H54 (cell line): ENCODE data around the gene ADAMTS10.

ENCODE experiments used
- DNase-seq: peaks from one replicate; pipeline ENCODE4 v3.0.0; 2011; ENCODE audit warnings: low spot score, mixed read lengths; ENCODE audit not compliant: insufficient read length
- FAIRE-seq: peaks from 3 replicates; lab custom pipeline; 2011; peaks lifted over from hg19 to GRCh38; lab: Jason Lieb, UNC
- POLR2A ChIP-seq: IDR thresholded peaks from 2 replicates; pipeline ENCODE4 v1.6.1; 2011; ENCODE audit warnings: low read depth, mild to moderate bottlenecking, low read length

Gene ADAMTS10

GRCh38 chr19:8610041-8610935 is at the start of gene ADAMTS10:
Gene ADAMTS10, minus strand, starts transcription at chr19:8610715. Its CDS starts 5,005 bp downstream, at chr19:8605710.
- no peak for FAIRE-seq
- TF ChIP-seq POLR2A, result no peak
- no peak for DNase-seq

GRCh38 chr19:8659905-8660304 is 49.4 kb upstream of the ADAMTS10 start:
- TF ChIP-seq POLR2A, result no peak
- FAIRE-seq (no peak), DNase-seq (no peak)

GRCh38 chr19:8657869-8658268 is 47.4 kb upstream of the ADAMTS10 start:
- no peak for DNase-seq
- no peak for FAIRE-seq
- no peak for TF ChIP-seq POLR2A

- TF ChIP-seq POLR2A, result no peak
- FAIRE-seq, result no peak
- DNase-seq, result no peak
Observed at GRCh38 chr19:8655340-8655709, 44.8 kb upstream of the ADAMTS10 start.

- DNase-seq (peak; percentile 60), FAIRE-seq (no peak)
- no peak for TF ChIP-seq POLR2A
Observed at GRCh38 chr19:8654591-8655339, 44.2 kb upstream of the ADAMTS10 start.

GRCh38 chr19:8648240-8648639 is 37.7 kb upstream of the ADAMTS10 start:
- TF ChIP-seq POLR2A, result no peak
- no peak for FAIRE-seq
- no peak for DNase-seq

GRCh38 chr19:8643860-8644653 is 33.5 kb upstream of the ADAMTS10 start:
- FAIRE-seq, result no peak
- TF ChIP-seq POLR2A, result no peak
- DNase-seq, result no peak

- DNase-seq, result no peak
- TF ChIP-seq POLR2A, result no peak
- FAIRE-seq, result no peak
Observed at GRCh38 chr19:8642561-8642960, 32.0 kb upstream of the ADAMTS10 start.

GRCh38 chr19:8641908-8642547 is 31.5 kb upstream of the ADAMTS10 start:
- DNase-seq, result peak; percentile 59
- no peak for TF ChIP-seq POLR2A

GRCh38 chr19:8641221-8641907 is 30.8 kb upstream of the ADAMTS10 start:
- TF ChIP-seq POLR2A, result no peak
- DNase-seq (no peak), FAIRE-seq (no peak)

More at GRCh38 chr19:8641908-8642547, 31.5 kb upstream of the ADAMTS10 start:
- FAIRE-seq, result no peak

GRCh38 chr19:8640402-8641004 is 30.0 kb upstream of the ADAMTS10 start:
- no peak for DNase-seq
- FAIRE-seq, result no peak
- no peak for TF ChIP-seq POLR2A

GRCh38 chr19:8639821-8640401 is 29.4 kb upstream of the ADAMTS10 start:
- no peak for DNase-seq
- no peak for FAIRE-seq
- TF ChIP-seq POLR2A, result no peak
